Measurements from ENCODE around the gene AGPAT3.

Gene AGPAT3

DNA sequence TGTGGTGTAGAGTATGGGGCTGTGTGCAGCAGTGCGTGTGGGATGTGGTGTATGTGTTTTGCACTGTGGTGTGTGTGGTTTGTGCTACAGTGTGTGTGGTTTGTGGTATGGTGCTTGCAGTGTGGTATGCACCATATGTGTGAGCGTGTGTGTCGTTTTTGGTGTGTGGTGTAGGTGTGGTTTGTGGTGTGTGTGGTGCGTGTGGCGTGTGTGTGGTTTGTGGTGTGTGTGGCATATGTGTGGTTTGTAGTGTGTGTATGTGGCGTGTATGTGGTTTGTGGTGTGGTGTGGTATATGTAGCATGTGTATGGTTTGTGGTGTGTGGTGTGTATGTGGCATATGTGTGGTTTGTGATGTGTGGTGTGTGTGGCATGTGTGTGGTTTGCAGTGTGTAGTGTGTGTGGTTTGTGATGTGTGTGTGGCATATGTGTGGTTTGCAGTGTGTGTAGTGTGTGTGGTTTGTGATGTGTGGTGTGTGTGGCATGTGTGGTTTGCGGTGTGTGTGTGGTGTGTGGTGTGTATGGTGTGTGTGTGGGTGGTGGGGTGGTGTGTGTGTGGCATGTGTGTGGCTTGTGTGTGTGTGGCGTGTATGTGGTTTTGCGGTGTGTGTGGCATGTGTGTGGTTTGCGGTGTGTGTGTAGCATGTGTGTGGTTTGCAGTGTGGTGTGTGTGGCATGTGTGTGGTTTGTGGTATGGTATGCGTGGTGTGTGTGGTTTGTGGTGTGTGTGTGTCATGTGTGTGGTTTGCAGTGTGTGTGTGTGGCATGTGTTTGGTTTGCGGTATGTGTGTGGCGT, 93.5 kb downstream of the AGPAT3 start (continued):
- TF ChIP-seq ZNF571 (tag by site-specific recombination; IDR thresholded peaks at IDR 0.05) (no peak), ZNF202 (tag by site-specific recombination; IDR thresholded peaks at IDR 0.05; ENCODE audit: borderline replicate concordance) (peak; percentile 40; the same call in 1 of the 2 replicates), KLF10 (tag by site-specific recombination; IDR thresholded peaks at IDR 0.05) (no peak), ZNF23 (tag by site-specific recombination; IDR thresholded peaks at IDR 0.05; ENCODE audit: borderline replicate concordance) (no peak), ZNF664 (tag by site-specific recombination; IDR thresholded peaks at IDR 0.05) (no peak), SALL2 (tag by site-specific recombination; IDR thresholded peaks at IDR 0.05; ENCODE audit: borderline replicate concordance) (peak; percentile 82; the same call in 1 of the 2 replicates), ZNF112 (tag by site-specific recombination; IDR thresholded peaks at IDR 0.05) (no peak; the same call in 1 of the 2 replicates), ZNF510 (tag by site-specific recombination; IDR thresholded peaks at IDR 0.05; ENCODE audit: insufficient replicate concordance) (no peak), ZNF311 (tag by site-specific recombination; IDR thresholded peaks at IDR 0.05; ENCODE audit: borderline replicate concordance) (peak; percentile 30; the same call in 1 of the 2 replicates), ZNF416 (tag by site-specific recombination; IDR thresholded peaks at IDR 0.05) (no peak)
- TF ChIP-seq, protein P1, sequence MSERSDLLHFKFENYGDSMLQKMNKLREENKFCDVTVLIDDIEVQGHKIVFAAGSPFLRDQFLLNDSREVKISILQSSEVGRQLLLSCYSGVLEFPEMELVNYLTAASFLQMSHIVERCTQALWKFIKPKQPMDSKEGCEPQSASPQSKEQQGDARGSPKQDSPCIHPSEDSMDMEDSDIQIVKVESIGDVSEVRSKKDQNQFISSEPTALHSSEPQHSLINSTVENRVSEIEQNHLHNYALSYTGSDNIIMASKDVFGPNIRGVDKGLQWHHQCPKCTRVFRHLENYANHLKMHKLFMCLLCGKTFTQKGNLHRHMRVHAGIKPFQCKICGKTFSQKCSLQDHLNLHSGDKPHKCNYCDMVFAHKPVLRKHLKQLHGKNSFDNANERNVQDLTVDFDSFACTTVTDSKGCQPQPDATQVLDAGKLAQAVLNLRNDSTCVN (tag by site-specific recombination; optimal IDR thresholded peaks at IDR 0.05) = peak; percentile 24

DNA sequence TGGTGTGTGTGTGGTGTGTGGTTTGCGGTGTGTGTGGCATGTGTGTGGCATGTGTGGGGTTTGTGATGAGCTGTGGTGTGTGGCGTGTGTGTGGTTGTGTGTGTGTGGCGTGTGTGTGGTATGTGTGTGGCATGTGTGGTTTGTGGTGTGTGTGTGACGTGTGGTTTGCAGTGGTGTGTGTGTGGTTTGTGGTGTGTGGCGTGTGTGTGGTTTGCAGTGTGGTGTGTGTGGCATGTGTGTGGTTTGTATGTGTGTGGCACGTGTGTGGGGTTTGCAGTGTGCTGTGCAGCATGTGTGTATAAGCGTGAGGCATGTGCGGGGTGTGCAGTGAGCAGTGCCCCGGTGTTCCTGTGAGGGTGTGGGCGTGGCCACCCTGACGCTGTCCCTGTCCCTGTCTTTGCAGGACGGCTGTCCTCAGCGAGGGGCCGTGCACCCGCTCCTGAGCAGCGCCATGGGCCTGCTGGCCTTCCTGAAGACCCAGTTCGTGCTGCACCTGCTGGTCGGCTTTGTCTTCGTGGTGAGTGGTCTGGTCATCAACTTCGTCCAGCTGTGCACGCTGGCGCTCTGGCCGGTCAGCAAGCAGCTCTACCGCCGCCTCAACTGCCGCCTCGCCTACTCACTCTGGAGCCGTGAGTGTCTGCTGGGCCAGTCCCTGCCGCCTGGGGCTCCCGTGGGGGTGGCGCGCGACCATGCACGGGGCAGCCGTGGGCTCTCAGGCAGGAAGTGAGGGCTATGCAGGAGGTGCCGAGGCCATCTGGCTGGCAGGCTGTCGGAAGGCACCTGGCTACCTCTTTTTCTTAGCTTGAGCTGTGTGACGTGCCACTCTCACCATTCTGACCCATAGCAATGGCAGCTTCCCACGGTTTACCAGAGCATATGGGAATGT, 94.5 kb downstream of the AGPAT3 start:
- Histone ChIP-seq H3K27ac (ENCODE audit: extremely low read depth, low read depth, low read length) (no peak overlapping the region), H3K9me3 (ENCODE audit: control insufficient read depth, insufficient read depth, low read depth, low read length) (no peaks in the 10 kb centered on the region), H3K4me1 (ENCODE audit: control insufficient read depth, insufficient read depth, low read length) (no peaks in the 10 kb centered on the region), H3K36me3 (ENCODE audit: control insufficient read depth in 2 of 2, insufficient read depth in 1 of 2, low read length in 2 of 2) (peaks cover 4 to 32% of the 10 kb centered on the region in 2 experiments; a peak in 2 of 3 replicates), H3K4me3 (ENCODE audit: low read depth, low read length) (no peak overlapping the region)
- ChIA-PET POLR2A (no interaction called here), CTCF (interaction anchor here (1.4 kb wide), 1 partner anchor 114 kb away, joined by 3 read pairs; no protein-coding TSS in a partner anchor)
- no peak for TF ChIP-seq ZNF114 (tag by site-specific recombination; IDR thresholded peaks at IDR 0.05)
- TF ChIP-seq ZNF37A (tag by site-specific recombination; IDR thresholded peaks at IDR 0.05) = no peak
- no peak for TF ChIP-seq ZNF677 (tag by site-specific recombination; IDR thresholded peaks at IDR 0.05)
- TF ChIP-seq ZNF433 (tag by site-specific recombination; IDR thresholded peaks at IDR 0.05; ENCODE audit: low read depth) = no peak
- TF ChIP-seq, protein P2, sequence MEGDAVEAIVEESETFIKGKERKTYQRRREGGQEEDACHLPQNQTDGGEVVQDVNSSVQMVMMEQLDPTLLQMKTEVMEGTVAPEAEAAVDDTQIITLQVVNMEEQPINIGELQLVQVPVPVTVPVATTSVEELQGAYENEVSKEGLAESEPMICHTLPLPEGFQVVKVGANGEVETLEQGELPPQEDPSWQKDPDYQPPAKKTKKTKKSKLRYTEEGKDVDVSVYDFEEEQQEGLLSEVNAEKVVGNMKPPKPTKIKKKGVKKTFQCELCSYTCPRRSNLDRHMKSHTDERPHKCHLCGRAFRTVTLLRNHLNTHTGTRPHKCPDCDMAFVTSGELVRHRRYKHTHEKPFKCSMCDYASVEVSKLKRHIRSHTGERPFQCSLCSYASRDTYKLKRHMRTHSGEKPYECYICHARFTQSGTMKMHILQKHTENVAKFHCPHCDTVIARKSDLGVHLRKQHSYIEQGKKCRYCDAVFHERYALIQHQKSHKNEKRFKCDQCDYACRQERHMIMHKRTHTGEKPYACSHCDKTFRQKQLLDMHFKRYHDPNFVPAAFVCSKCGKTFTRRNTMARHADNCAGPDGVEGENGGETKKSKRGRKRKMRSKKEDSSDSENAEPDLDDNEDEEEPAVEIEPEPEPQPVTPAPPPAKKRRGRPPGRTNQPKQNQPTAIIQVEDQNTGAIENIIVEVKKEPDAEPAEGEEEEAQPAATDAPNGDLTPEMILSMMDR (tag by site-specific recombination; IDR thresholded peaks at IDR 0.05) = no peak
- no peak for TF ChIP-seq ZNF624 (tag by site-specific recombination; IDR thresholded peaks at IDR 0.05)
- TF ChIP-seq PRDM10 (tag by site-specific recombination; IDR thresholded peaks at IDR 0.05) = no peak
- TF ChIP-seq SP2 (tag by site-specific recombination; IDR thresholded peaks at IDR 0.05) = no peak
- TF ChIP-seq ZNF830 (tag by site-specific recombination; IDR thresholded peaks at IDR 0.05; ENCODE audit: low read depth) = no peak
- peak; percentile 25; the same call in 1 of the 2 replicates for TF ChIP-seq GLI4 (tag by site-specific recombination; IDR thresholded peaks at IDR 0.05)
- TF ChIP-seq ZNF266 (tag by site-specific recombination; IDR thresholded peaks at IDR 0.05; ENCODE audit: low read depth) = peak; percentile 34; the same call in 1 of the 2 replicates
- TF ChIP-seq ZBTB49 (tag by site-specific recombination; IDR thresholded peaks at IDR 0.05; ENCODE audit: low read depth) = no peak
- no peak for TF ChIP-seq ZNF214 (tag by site-specific recombination; IDR thresholded peaks at IDR 0.05; ENCODE audit: borderline replicate concordance)
- TF ChIP-seq GFI1B (tag by site-specific recombination; IDR thresholded peaks at IDR 0.05) = no peak
